GM12873 (cell line): ENCODE data around the gene MEOX2.

Source experiments
- CTCF ChIP-seq: IDR thresholded peaks from 2 replicates; pipeline ENCODE4 v1.5.1; 2012; ENCODE audit warnings: low read depth, mild to moderate bottlenecking, moderate library complexity, low read length, control low read depth; ENCODE audit not compliant: insufficient read depth; ENCODE audit errors: missing control alignments

The MEOX2 gene

GRCh38 chr7:15643000-15643705 lies 43.3 kb downstream of the MEOX2 start:
- peak; percentile 2 for TF ChIP-seq CTCF

- no peak for TF ChIP-seq CTCF
These were observed 57.6 kb downstream of the MEOX2 start for GRCh38 chr7:15628876-15629275.

GRCh38 chr7:15626041-15626440 lies 60.4 kb downstream of the MEOX2 start:
- TF ChIP-seq CTCF: no peak

GRCh38 chr7:15625466-15625865 lies 61.0 kb downstream of the MEOX2 start:
- no peak for TF ChIP-seq CTCF

GRCh38 chr7:15621468-15621867 lies 65.0 kb downstream of the MEOX2 start:
- no peak for TF ChIP-seq CTCF

GRCh38 chr7:15620491-15621185 lies 65.8 kb downstream of the MEOX2 start:
- TF ChIP-seq CTCF: no peak

GRCh38 chr7:15618275-15618674 lies 68.2 kb downstream of the MEOX2 start:
- no peak for TF ChIP-seq CTCF
